HT-29 (cell line): Measurements from ENCODE around the gene FAM149B1. TPM values are rescaled to one million over a fixed set of nuclear protein-coding genes. Genes with fewer than 3 reads are reported as not detected.
"Not testable (repeated sequence)": the region's sequence is repeated elsewhere in the genome, so short reads cannot be mapped to it uniquely, and the experiment has no call there.

Experiments
- DNase-seq: peaks from one replicate; pipeline ENCODE4 v3.0.0-alpha.2; 2015; ENCODE audit warnings: low spot score
- total RNA-seq: library from RNA; depleted of rRNA; stranded (reverse); fragments of >200 nt; shearing (Covaris generic); gene quantifications from 2 replicates; pipeline ENCODE4 v1.2.3, GENCODE V29; 2014

Gene FAM149B1
- total RNA-seq, 1 experiment from 2014 or later, result 4.3 TPM

- no peak for DNase-seq
Measured at GRCh38 chr10:73232887-73233286, 65.0 kb downstream of the FAM149B1 start.

GRCh38 chr10:73233883-73234282 lies 66.0 kb downstream of the FAM149B1 start:
- no peak for DNase-seq

- DNase-seq, result no peak
Measured at GRCh38 chr10:73234695-73235094, 66.8 kb downstream of the FAM149B1 start.

GRCh38 chr10:73238990-73239566 lies 71.2 kb downstream of the FAM149B1 start:
- no peak for DNase-seq

GRCh38 chr10:73239908-73240307 lies 72.0 kb downstream of the FAM149B1 start:
- DNase-seq, result no peak

GRCh38 chr10:73244866-73245477 lies 77.1 kb downstream of the FAM149B1 start:
- DNase-seq, result no peak

GRCh38 chr10:73246322-73246645 lies 78.4 kb downstream of the FAM149B1 start:
- DNase-seq, result no peak

- peak; percentile 95 for DNase-seq
Measured at GRCh38 chr10:73246646-73247508, 79.0 kb downstream of the FAM149B1 start, which contains the start of gene DNAJC9. DNAJC9 (minus strand) TSS chr10:73247255; CDS start chr10:73247189, 66 bp downstream.

GRCh38 chr10:73247509-73248258 lies 79.8 kb downstream of the FAM149B1 start:
- DNase-seq, result no peak

- no peak for DNase-seq
Measured at GRCh38 chr10:73248259-73248724, 80.4 kb downstream of the FAM149B1 start.

- peak; percentile 7 for DNase-seq
Measured at GRCh38 chr10:73251683-73252444, 83.9 kb downstream of the FAM149B1 start.

GRCh38 chr10:73252445-73253224 lies 84.7 kb downstream of the FAM149B1 start, which contains the start of gene MRPS16:
MRPS16 (minus strand) TSS chr10:73252644; CDS start chr10:73252482, 162 bp downstream.
- DNase-seq, result peak; percentile 96

- peak; percentile 39 for DNase-seq
Measured at GRCh38 chr10:73253225-73253555, 85.3 kb downstream of the FAM149B1 start.

- DNase-seq, result not testable (repeated sequence)
Measured at GRCh38 chr10:73258612-73259011, 90.7 kb downstream of the FAM149B1 start.

- DNase-seq, result no peak
Measured at GRCh38 chr10:73261362-73261995, 93.6 kb downstream of the FAM149B1 start.

GRCh38 chr10:73262105-73262730 lies 94.3 kb downstream of the FAM149B1 start:
- peak; percentile 66 for DNase-seq

- DNase-seq, result no peak
Measured at GRCh38 chr10:73262880-73263555, 95.1 kb downstream of the FAM149B1 start.

GRCh38 chr10:73263693-73264347 lies 95.9 kb downstream of the FAM149B1 start:
- DNase-seq, result peak; percentile 44
